G401.6 (cell line): ENCODE data around the gene RTN3.
"Not testable (repeated sequence)": the region's sequence is repeated elsewhere in the genome, so short reads cannot be mapped to it uniquely, and the experiment has no call there.

Experiments
- FAIRE-seq: peaks from 2 replicates; lab custom pipeline; 2012; peaks lifted over from hg19 to GRCh38; lab: Jason Lieb, UNC

RTN3 gene

DNA sequence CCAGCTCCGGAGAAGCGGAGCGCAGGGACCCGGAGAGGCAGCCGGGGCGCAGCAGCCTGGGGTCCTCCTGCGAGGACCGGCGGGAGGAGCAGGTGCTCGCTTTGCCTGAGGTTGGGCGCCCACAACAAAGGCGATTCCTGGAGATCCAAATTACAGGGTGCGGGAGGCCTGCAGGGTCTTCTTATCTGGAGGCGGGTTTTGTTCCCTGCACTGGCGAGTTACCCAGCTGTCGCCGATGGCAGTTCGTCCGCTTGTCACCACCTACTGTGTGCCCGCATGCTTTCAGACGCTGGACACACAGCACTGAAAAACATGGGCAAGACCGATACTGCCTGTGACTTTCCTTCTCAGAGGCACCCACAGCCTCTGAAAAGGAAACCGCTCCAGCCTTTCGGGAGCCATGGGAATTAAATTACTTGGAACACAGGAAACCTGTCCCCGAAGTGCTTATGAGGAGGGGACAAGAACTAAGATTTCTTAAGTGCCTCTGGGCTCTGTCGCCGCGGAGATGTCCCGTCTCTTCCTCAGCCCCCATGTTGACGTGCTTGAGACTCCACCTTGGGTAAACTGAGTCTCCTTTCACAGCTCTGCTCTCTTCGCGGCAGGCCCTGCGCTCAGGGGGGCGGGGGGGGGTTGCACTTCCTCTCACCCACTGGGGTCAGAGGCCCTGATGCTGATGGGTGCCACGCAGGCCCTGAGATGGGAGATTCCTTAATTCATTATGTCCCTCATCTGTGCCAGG is 88.6 kb downstream of the RTN3 start:
- no peak for FAIRE-seq

- no peak for FAIRE-seq
Observed at GRCh38 chr11:63770763-63771162, 89.5 kb downstream of the RTN3 start.

- not testable (repeated sequence) for FAIRE-seq
Observed at GRCh38 chr11:63771741-63772318, 90.5 kb downstream of the RTN3 start.

GRCh38 chr11:63775191-63775590 is 93.9 kb downstream of the RTN3 start:
- no peak for FAIRE-seq

- no peak for FAIRE-seq
Observed at GRCh38 chr11:63779039-63779438, 97.7 kb downstream of the RTN3 start.

DNA sequence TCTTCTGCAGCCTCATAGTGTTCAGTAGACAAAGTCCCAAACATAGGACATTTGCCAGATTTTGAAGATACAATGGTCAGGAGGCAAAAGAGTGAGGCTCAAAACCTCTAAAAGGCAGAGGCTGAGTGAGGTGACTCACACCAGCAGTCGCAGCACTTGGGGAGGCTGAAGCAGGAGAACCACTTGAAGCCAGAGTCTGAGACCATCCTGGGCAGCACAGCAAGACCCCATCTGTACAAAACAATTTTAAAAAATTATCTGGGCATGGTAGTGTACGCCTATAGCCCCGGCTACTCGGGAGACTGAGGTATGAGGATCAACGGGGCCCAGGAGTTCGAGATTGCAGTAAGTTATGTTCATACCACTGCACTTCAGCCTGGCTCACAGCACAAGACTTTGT is 101.4 kb downstream of the RTN3 start:
- FAIRE-seq, result no peak

GRCh38 chr11:63783925-63784592 is 102.8 kb downstream of the RTN3 start:
- FAIRE-seq, result no peak

- FAIRE-seq, result no peak
Observed at GRCh38 chr11:63785823-63786222, 104.5 kb downstream of the RTN3 start.

DNA sequence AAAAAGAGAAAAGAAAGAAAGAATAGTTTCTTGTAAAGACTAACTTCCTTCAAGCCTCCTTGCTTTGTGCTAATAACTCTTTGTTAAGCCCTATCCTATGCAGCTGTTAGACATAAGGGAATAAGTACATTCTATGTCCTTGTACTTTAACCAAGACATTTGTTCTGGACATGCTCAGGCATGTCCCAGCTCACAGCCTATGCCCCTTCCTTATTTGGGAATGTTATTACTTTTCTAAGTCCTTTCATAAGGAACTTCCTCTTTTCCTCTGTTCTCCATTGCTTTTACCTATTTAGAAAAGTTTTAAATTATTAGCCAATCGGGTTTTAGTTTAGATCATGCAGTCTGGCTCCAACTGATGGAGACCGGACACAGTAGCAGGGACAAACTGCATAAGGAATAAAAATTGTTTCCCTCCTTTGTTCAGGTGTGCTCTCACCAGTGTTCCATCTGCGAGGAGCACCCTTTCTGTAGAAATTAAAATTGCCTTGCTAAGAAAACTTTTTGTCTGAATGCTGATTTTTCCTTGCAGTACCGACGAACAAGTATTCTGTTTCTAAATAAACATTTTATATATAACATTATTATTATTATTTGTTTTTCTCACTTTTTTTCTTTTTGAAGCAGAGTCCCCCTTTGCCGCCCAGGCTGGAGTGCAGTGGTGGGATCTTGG is 110.3 kb downstream of the RTN3 start:
- no peak for FAIRE-seq

DNA sequence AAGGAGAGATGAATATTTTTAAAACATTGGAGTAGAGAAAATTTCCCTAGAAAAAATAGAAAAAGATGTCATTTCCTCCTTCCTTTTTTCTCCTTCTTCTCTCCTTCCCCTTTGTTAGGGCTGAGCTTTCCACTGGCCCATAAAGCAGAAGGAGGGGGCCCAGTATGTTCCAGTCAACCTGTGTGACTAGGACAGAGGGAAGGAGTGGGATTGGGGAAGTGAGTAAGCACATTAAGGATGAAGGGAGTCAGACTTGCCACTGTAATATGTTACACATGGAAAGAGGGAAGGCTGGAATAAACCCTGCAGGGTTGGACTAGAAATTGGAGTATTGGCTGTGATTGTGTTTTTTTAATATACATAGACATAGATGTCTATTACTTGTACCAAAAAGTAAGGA is 111.9 kb downstream of the RTN3 start:
- no peak for FAIRE-seq

DNA sequence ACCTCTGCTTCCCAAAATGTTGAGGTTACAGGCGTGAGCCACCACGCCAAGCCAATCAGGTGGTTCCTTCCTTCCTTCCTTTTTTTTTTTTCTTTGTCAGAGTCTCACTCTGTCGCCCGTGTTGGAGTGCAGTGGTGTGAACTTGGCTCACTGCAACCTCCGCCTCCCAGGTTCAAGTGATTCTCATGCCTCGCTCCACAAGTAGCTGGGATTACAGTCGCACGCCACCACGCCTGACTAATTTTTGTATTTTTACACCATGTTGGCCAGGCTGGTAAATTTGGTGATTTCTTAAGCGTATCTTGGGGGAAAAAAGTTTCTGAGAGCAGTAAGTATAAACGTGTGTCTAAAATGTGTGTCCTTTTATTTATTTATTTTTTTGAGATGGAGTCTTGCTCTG is 113.8 kb downstream of the RTN3 start:
- no peak for FAIRE-seq

DNA sequence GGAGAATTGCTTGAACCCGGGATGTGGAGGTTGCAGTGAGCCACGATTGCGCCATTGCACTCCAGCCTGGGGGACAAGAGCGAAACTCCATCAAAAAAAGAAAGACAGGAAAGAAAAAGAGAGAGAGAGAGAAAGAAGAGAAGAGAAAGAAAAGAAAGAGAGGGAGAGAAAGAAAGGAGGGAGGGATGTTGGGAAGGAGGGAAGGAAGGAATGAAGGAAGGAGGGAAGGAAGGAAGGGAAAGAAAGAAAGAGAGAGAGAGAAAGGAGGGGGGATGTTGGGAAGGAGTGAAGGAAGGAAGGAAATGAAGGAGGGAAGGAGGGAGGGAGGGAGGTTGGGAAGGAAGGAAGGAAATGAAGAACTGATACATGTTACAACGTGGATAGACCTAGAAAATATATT is 119.6 kb downstream of the RTN3 start:
- FAIRE-seq, result no peak

DNA sequence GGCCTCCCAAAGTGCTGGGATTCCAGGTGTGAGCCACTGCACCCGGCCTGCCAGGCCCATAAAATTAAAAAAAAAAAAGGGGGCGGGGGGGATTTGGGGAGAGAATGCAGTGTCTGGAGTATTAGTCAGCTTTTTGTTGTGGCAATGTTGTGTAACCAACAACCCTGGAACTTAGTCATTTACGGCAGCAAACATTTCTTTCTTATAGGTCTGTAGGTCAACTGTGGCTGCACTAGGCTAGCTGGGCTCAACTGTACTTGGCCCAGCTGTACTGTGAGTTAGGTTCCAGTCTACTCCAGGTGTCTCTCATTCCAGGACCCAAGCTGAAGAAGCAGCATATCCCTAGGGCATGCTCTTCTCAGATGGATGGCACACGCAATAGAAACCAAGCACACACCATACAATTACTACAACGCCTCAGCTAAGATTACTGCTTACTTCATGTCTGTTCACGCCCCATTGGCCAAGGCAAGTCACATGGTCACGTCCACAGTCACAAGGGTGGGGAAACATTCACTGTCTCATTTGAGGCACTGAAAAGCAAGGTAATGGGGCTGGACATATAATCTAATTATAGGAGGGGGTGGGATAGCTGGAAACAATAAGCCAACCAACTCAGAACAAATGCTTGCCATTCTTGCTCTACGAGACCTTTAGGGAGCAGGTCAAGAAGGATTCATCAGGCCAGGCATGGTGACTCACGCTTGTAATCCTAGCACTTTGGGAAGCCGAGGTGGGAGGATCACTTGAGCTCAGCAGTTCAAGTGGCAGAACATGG is 121.5 kb downstream of the RTN3 start:
- peak; percentile 98 for FAIRE-seq

- FAIRE-seq, result no peak
Observed at GRCh38 chr11:63804259-63804658, 123.0 kb downstream of the RTN3 start.

DNA sequence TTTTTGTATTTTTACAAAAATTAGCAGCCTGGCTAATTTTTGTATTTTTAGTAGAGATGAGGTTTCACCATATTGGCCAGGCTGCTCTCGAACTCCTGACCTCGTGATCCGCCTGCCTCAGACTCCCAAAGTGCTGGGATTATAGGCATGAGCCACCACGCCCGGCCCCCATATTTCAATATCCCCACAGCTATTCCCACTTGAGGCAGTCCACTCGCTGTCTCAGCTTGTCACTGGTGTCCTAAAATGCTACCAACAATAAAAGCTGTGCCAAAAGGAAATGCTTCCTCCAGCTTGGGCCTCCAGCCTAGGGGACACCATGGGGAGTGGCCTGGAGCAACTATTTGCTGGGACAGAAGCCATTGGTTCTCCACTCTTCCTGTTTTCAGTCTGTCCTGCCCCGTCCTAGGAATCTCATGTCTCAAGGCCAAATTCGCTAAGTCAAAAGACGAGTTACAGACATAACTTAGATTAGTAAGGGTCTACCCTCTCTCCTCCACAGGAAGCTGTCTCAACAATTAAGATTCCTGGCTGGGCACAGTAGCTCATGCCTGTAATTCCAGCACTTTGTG is 124.6 kb downstream of the RTN3 start:
- FAIRE-seq, result no peak
